RWPE1 (cell line): ENCODE results near the gene RASSF7.

ENCODE experiments used
- CTCF ChIA-PET: fragments of 350-600 bp; sonication (Branson Sonifier 250); formaldehyde crosslinking; extraction: SDS; loops from one replicate; lab custom pipeline; 2021; lab: Yijun Ruan, JAX
- POLR2A ChIA-PET: fragments of 400-600 bp; formaldehyde crosslinking; extraction: SDS; loops from one replicate; lab custom pipeline; 2020; ENCODE audit warnings: antibody characterized with exemption; ENCODE audit not compliant: low non-redundant PET; lab: Yijun Ruan, JAX
- DNase-seq: peaks from one replicate; pipeline ENCODE4 v3.0.0; 2012; ENCODE audit warnings: low spot score
- H3K27ac ChIP-seq: fragments of 450-650 bp; 2 replicates; pipeline ENCODE4 v1.5.1; 2017
- CTCF ChIP-seq: fragments of 450-650 bp; conservative IDR thresholded peaks from 2 replicates; pipeline ENCODE4 v1.5.1; 2017; ENCODE audit warnings: low read depth, mild to moderate bottlenecking

RASSF7 gene

GRCh38 chr11:611001-611996, 50.5 kb downstream of the RASSF7 start:
- CTCF ChIA-PET = interaction anchor here (0.7 kb wide), 1 partner anchor 507 kb away, joined by 3 read pairs; no protein-coding TSS in a partner anchor
- H3K27ac ChIP-seq = peak overlapping the region; percentile 88
- no peak for DNase-seq
- TF ChIP-seq CTCF = no peak
- POLR2A ChIA-PET = no interaction called here

GRCh38 chr11:612201-612960, 51.6 kb downstream of the RASSF7 start:
- H3K27ac ChIP-seq = peak overlapping the region; percentile 88
- POLR2A ChIA-PET = no interaction called here
- no peak for TF ChIP-seq CTCF
- no peak for DNase-seq
- CTCF ChIA-PET = interaction anchor here (0.7 kb wide), 1 partner anchor 506 kb away, joined by 3 read pairs; no protein-coding TSS in a partner anchor

- peak overlapping the region; percentile 88 for H3K27ac ChIP-seq
- no peak for DNase-seq
- POLR2A ChIA-PET = no interaction called here
- CTCF ChIA-PET = no interaction called here
- TF ChIP-seq CTCF = no peak
These were observed 52.2 kb downstream of the RASSF7 start for GRCh38 chr11:612961-613300.

- DNase-seq = peak; percentile 82
- POLR2A ChIA-PET = interaction anchor here (0.5 to 0.8 kb wide), 2 partner anchors 193 to 406 kb away, joined by 3 read pairs; partner anchors contain the start of genes BET1L and RIC8A
- CTCF ChIA-PET = interaction anchor here (0.9 kb wide), 1 partner anchor 93 kb away, joined by 3 read pairs; the partner anchor contains the start of gene EPS8L2
- TF ChIP-seq CTCF = no peak
- peak overlapping the region; percentile 88 for H3K27ac ChIP-seq
These were observed 52.7 kb downstream of the RASSF7 start for GRCh38 chr11:613369-613968.
